PC-3 (cell line): ENCODE measurements around the gene TPST2.

Experiments
- EZH2 ChIP-seq: fragments of 300-600 bp; sonication (generic); IDR thresholded peaks from one replicate; pipeline ENCODE4 v1.6.1; 2017; ENCODE audit warnings: antibody characterized with exemption, mild to moderate bottlenecking, low read length; ENCODE audit not compliant: unreplicated experiment
- TF ChIP-seq, protein P1 (sequence below): fragments of 300-600 bp; sonication (generic); conservative IDR thresholded peaks from 2 replicates; pipeline ENCODE4 v1.5.1; 2017; ENCODE audit warnings: antibody characterized with exemption, low read depth, mild to moderate bottlenecking, low read length

- TF ChIP-seq, protein P1, sequence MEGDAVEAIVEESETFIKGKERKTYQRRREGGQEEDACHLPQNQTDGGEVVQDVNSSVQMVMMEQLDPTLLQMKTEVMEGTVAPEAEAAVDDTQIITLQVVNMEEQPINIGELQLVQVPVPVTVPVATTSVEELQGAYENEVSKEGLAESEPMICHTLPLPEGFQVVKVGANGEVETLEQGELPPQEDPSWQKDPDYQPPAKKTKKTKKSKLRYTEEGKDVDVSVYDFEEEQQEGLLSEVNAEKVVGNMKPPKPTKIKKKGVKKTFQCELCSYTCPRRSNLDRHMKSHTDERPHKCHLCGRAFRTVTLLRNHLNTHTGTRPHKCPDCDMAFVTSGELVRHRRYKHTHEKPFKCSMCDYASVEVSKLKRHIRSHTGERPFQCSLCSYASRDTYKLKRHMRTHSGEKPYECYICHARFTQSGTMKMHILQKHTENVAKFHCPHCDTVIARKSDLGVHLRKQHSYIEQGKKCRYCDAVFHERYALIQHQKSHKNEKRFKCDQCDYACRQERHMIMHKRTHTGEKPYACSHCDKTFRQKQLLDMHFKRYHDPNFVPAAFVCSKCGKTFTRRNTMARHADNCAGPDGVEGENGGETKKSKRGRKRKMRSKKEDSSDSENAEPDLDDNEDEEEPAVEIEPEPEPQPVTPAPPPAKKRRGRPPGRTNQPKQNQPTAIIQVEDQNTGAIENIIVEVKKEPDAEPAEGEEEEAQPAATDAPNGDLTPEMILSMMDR = no peak
- TF ChIP-seq EZH2 = no peak
These were observed 33.0 kb downstream of the TPST2 start for GRCh38 chr22:26556904-26557303.
